ENCODE results near the gene ZNF445. TPM values are rescaled to one million over a fixed set of nuclear protein-coding genes. Genes with fewer than 3 reads are reported as not detected.

ZNF445 gene
- total and polyA plus RNA-seq, 2 donors (not counting 3 experiments of a cell fraction or from before 2014, with no cell fraction given), result 2.3 to 17.8 TPM

- Histone ChIP-seq H3K9ac (replicated peaks; ENCODE audit: extremely low read depth, insufficient read depth, low read length) (no peak overlapping the region), H3K36me3 (ENCODE audit: control insufficient read depth in 2 of 2, extremely low read depth in 1 of 2, insufficient read depth in 2 of 2, low read length in 2 of 2) (no peaks in the 10 kb centered on the region), H3K27ac (ENCODE audit: insufficient read depth, low read depth, low read length) (no peak overlapping the region), H4K20me1 (replicated peaks; ENCODE audit: control insufficient read depth, extremely low read depth, insufficient read depth, low read length) (no peaks in the 10 kb centered on the region), H3K4me3 (replicated peaks in 1 of 3; ENCODE audit: insufficient read depth in 1 of 3, low read depth in 1 of 3, low read length in 3 of 3) (no peak overlapping the region), H2AFZ (ENCODE audit: low read depth, low read length) (no peak overlapping the region), H3K4me1 (ENCODE audit: control insufficient read depth, extremely low read depth, insufficient read depth, low read length) (no peaks in the 10 kb centered on the region), H3K4me2 (ENCODE audit: insufficient read depth, low read length) (no peak overlapping the region), H3K9me1 (replicated peaks; ENCODE audit: control insufficient read depth, extremely low read depth, insufficient read depth, low read length) (no peaks in the 10 kb centered on the region), H3K79me2 (ENCODE audit: control insufficient read depth, insufficient read depth, low read length) (no peaks in the 10 kb centered on the region), H3K27me3 (ENCODE audit: control insufficient read depth in 2 of 2, insufficient read depth in 2 of 2, low read length in 2 of 2) (no peaks in the 10 kb centered on the region), H3K9me3 (replicated peaks; ENCODE audit: control insufficient read depth, insufficient read depth, low read length) (no peaks in the 10 kb centered on the region)
- no peak for TF ChIP-seq JUN (IDR thresholded peaks at IDR 0.05; ENCODE audit: borderline replicate concordance, insufficient read depth, insufficient read length, low read depth)
- TF ChIP-seq CTCF (IDR thresholded peaks at IDR 0.05; ENCODE audit: extremely low read depth in 1 of 2, insufficient read depth in 1 of 2, low read depth in 1 of 2, low read length in 2 of 2), result no peak
- TF ChIP-seq POLR2AphosphoS5 (IDR thresholded peaks at IDR 0.05; ENCODE audit: insufficient read depth, low read depth, low read length), result no peak
- TF ChIP-seq MYC (IDR thresholded peaks at IDR 0.05; ENCODE audit: low read depth, low read length), result no peak
- TF ChIP-seq POLR2A (IDR thresholded peaks at IDR 0.05; ENCODE audit: low read depth, low read length), result no peak
- no peak for TF ChIP-seq MAX (IDR thresholded peaks at IDR 0.05; ENCODE audit: insufficient read depth, insufficient read length)
- TF ChIP-seq GATA2 (IDR thresholded peaks at IDR 0.05; ENCODE audit: insufficient read depth, insufficient read length, low read depth, low read length), result no peak
- no peak for TF ChIP-seq FOS (IDR thresholded peaks at IDR 0.05; ENCODE audit: borderline replicate concordance, insufficient read depth, low read length)
- TF ChIP-seq EZH2 (IDR thresholded peaks at IDR 0.05; ENCODE audit: borderline replicate concordance, low read depth, low read length, severe bottlenecking), result no peak
- ChIA-PET POLR2A (no interaction called here), CTCF (no interaction called here)
- FAIRE-seq, result no peak
- dilution Hi-C loops (cut with MboI; ENCODE audit: extremely low pct_ligation_motif_present, low sequenced_read_pairs), result no loop called here
- no peak for DNase-seq (ENCODE audit: low read depth, low spot score)
- intact Hi-C loops (cut with micrococcal nuclease), result no loop called here
- BruUV-seq (replicated peaks), result no TSS peak
These were observed 48.6 kb downstream of the ZNF445 start for GRCh38 chr3:44428910-44429309.

Measured in endothelial cell of umbilical vein (primary cell).